GM18873 (cell line): ENCODE measurements around the gene CCDC178.

Source experiments
- ATAC-seq: cut with Tn5 transposase; IDR thresholded peaks from one replicate; pipeline ENCODE4 v1.9.1; 2021; ENCODE audit warnings: mild to moderate bottlenecking, moderate library complexity, moderate number of reproducible peaks; ENCODE audit not compliant: unreplicated experiment, low FRiP score

CCDC178 gene

DNA sequence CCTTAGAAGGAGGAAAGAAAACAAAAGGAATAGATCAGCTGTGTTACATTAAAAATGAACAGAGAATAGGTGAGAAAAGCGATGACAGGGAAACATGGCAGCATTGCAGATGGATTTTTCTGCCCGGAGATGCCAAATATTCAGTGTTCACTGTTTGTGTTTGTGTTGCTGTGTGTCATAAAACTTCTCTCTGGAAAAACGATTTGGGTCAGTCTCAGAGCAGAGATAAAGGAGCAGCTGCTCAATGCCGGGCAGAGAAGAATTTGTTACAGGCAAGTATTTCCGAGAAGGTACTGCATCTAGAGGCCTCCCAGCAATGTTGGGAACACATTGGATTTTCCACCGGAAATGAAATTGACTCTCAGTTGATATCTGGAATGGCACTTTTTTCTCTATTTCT lies 511.3 kb downstream of the CCDC178 start:
- ATAC-seq = no peak

DNA sequence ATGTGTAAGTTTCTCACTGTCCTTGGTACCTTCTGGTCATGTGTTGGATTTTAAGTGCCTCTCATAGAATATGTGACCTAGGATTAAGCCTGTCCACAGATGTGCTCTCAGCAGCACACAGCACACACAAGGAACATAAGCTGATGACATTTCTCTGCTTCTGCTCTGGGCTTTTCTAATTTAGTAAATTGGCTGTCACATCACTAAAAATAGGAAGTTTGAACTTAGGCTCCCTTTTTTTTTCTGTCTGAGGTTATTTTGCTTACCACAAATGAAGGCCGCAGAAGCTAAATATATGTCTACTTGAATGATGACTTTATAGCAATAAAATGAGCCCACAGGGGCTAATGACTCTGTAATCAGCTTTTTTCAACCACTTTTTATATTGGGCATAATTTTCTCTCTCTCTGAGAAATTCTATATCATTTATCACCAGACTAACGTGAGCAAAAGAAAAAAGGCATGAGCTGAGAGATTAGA lies 517.5 kb downstream of the CCDC178 start:
- ATAC-seq = no peak

DNA sequence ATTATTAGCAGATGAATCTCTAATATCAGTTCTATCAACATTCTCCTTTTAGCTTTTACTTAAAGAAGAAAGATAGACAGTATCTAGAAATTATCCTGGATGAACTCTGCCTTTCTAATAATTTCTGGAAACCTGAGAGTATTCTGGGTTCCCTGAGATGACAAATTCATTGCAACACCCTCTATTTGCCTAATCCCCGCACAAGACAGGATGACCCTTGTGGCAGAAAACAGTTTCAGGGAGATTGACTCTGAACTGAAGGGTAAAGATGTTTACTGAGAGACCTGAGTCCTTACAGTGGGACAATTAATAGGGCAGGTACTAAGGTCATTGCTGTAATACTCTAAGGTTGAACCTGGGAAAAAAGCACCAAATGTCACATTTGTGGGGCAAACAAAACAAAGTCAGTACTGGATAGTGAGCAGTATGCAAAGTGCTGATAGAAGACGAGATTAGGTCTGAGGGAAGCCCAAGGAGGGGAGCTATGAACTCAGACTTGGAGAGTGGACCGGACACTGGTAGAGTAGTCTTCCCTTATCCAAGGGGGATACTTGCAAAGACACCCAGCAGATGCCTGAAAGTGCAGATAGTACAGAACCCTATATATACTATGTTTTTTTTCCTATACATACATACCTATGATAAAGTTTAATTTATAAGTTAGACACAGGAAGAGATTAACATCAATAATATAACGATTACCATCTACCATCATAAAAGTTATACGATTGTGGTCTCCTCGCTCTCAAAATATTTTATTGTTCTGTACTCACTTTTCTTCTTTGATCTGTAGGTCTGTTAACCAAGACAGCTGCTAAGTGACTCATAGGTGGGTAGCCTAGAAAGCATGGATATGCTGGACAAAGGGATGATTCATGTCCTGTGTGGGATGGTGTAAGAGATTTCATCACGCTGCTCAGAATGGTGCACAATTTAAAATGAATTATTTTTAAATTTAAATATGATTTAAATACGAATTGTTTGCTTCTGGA lies 519.4 kb downstream of the CCDC178 start:
- ATAC-seq = no peak

DNA sequence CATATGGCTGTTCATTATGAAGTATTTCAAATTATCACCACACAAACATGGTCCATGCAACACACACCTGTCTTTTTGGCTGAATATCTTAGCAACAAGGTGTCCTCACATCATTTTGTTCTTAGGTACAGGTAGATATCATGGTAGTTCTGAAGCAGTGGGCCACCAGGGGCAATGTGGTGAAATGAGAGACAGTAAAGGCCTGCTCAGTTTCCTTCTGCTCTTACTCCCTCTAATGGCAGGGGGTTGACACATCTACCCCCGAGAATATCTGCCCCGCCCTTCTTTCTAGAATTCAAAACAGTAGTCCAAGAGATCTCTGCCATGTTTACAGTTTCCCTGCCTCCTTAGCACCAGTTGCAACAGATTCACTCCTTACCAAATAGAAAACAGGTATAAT lies 520.7 kb downstream of the CCDC178 start:
- ATAC-seq = peak; percentile 96

DNA sequence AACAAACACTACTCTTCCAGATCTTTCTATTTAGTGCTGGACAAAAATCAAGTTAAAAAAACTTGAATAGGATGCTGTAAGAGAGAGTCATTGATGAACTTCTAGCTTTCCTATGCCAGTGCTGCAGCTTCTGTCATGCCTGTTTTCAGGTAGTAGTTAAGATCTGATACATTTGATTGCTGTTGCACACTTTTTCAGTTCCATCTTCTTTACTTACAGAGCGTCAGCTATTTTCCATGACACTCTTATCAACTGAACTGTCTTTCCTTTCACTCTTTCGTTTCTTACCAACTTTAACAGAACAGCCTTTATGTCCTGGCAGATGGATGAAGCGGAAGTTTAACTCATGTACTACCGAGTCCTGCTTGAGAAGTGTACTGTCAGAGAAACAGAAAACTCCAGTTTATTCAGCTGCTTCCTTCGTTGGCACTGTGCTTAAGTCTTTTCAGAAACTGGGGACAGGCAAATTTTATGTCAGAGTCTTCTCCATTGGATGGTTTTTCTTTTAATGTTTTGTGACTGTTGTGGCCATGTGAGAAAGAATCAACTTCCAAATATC lies 521.8 kb downstream of the CCDC178 start:
- ATAC-seq = no peak

DNA sequence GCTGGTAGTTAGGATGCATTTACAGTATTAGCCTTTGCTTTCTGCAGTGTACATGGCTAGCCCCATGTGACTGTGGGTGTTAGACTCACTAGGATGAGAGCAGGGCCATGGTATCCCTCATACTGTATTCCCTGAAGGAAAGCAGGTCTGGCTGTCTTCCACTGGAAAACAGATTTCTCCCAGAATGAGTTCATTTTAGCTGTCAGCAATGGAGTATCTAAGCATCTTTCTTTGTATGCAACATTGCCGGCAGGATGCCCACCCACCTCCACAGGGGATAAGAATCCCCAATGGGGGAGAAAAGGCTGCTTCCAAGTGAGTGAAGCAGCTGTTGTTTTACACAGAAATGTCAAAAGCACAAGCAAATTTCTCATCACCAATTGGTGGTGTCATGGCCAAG lies 525.0 kb downstream of the CCDC178 start:
- no peak for ATAC-seq

DNA sequence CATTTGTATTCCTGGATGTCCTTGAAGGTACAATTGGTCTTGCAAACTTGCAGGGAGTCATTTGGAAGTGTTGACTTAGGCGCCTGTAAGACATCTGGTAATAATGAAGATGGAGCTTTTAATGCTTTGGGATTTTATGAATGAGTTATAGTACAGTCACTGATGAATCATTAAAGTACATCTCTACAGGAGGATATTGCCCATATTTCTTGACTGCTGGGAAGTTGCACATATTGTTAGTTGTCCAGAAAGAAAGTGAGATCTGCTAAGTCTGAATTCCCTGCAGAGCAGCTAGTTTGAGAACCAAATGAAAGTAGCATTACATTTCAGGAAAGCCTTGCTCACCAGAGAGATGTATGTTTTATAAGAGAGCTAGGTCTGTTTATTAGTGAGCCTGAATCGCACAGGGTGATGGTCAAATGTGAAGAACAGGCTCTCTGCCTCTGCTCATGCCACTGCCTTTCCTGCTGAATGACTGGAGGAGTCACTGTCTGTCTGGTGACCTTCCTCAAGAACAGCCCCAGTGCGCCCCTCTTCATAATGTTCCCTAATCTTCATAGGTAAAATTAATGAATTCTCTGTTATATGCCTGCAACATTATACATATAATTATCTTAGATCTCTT lies 528.7 kb downstream of the CCDC178 start:
- ATAC-seq = no peak

DNA sequence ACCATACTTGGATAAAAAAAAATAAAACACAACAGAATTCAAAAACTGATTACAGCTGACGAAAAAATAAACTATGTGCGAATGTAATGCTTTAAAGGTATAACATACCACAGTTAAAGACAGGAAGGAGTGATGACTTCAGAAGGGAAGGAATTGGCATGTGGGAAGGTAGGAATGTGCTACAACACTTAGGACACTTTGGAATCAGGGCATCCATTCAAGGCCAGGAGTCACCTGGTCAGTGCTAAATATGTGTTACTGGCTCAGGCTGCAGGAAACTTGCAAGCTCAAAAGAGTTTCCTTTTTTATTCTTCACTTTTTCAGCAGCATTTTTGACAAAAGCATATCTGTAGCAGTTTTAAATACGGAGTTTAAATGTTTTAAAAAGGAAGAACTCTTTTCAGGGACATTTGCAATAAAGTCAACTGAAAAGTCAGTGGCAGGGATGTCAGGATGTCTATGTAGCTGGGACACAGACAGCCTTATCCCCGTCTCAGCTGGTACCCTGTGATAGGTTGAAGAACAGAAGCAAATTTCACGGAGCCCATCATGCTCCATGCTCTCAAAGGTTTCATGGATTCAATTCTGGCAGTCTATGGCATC lies 529.7 kb downstream of the CCDC178 start:
- no peak for ATAC-seq

DNA sequence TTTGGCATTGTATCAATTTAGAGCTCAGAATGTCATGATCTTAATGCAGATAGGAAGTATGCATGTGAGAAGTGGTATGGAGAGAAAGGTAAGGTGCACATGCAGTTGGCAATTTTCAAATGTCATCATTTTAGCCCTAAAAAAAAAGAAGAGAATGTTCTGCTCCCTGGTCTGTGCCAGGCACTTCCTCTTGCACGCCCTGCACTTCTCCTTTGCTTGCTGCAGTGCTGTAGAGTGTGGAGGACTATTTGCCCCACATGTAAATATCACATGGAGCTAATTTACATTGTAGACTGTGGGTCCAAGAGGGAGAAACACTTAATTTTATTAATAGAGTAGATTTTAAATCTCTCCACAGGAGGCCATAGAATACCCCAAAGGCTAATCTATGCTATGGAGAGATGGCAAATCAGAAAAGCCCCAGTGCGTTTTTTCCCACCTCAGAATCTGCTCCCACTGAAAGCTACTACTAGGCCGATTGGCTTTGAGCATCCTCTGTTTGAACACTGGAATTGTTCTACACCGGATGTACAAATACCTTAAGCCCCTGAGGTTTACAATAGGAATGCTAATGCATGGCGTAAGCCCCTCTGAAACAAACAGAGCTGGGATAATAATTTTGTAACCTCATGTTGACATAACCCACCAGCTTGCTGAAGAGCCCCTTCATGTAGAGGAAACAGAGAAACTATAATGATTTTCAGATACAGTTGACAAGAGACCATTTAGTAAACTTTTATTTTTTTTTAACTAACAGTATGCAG lies 530.5 kb downstream of the CCDC178 start:
- no peak for ATAC-seq

DNA sequence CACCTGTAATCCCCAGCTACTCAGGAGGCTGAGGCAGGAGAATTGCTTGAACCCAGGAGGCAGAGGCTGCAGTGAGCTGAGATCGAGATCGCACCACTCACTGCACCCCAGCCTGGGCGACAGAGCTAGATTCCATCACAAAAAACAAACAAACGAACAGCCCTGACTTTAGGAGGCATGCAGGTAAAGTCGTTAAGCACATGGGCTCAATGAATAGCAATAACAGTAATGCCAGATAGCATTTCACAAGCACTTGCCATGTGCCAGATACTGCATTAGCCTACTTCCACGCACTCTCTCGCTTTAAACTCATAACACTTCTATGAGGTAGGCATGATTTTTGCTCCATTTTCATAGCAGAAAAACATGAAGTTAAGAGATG lies 532.1 kb downstream of the CCDC178 start:
- ATAC-seq = no peak

DNA sequence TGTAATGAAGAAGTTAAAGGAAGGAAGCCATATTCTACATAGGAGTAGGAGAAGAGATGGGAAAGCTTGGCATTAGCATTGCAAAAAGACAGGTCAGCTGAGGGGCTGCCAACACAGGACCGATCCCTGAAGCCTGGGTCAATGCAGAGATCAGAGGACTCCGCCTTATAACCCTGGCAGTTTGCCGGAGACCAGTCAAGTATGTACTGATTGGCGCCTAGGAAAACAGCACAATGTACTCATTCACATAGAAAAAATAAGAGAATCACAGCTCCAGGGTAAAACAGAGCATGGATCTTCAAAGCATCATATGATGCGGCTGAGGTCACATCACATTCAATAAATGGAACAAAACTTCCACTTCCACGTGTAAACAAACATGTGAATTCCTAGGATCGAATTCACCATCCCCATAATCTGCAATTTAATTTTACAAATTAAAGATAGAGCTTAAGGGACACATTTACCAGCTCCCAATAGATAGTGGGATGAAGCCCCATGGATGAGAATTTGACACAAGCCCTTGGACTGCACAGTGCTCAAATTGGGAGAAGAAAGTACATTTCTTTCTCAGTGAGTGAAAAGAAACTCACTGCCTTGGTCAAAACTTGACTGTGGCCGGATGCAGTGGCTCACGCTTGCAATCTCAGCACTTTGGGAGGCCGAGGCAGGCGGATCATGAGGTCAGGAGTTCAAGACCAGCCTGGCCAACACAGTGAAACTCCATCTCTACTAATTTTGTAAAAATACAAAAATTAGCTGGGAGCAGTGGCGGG lies 532.7 kb downstream of the CCDC178 start:
- ATAC-seq = no peak

DNA sequence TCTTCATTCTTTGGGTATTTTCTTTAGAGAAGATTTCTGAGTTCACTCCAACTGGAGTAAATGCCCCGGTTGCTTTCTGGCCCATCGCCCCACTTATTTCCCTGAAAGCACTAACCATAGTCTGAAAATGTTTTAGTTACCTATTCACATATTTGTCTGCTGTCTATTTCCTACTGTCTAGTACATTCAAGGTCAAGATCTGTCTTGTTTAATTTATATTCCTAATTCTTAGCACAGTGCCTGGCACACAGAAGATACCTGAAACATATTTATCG lies 533.3 kb downstream of the CCDC178 start:
- ATAC-seq = no peak

DNA sequence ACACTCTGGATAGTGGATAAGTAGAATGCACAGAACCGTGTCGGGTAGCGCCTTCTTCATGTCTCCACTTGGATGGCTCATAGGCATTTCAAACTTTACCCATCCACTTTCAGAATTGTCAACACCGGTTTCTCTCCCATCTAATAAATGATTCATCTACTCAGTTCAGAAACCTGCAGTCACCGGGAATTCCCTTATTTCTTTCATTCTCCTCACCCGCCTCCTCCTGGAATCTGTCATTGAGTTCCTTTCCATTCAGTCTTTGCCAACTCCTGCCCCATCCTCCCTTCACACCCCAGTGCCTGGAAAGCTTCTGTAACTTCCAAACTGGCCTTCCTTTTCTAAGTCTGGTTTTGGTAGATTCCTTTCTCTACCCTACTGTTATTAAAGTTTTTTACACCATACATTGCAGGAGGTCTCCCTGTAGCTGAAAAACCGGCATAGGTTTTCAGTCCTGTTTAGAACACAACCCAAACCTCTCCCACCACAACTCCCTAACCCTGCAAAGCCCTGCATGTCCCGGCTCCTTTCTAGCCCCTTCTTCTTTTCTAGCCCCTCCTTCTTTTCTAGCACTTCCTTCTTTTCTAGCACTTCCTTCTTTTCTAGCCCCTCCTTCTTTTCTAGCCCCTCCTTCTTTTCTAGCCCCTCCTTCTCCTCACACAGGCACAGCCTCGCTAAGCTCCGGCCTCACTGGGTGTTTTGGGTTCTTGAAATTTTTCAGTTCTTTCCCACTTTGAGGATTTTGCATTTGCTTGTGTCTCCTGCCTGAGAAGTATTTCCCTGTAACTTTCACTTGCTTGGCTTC lies 533.8 kb downstream of the CCDC178 start:
- ATAC-seq = no peak

DNA sequence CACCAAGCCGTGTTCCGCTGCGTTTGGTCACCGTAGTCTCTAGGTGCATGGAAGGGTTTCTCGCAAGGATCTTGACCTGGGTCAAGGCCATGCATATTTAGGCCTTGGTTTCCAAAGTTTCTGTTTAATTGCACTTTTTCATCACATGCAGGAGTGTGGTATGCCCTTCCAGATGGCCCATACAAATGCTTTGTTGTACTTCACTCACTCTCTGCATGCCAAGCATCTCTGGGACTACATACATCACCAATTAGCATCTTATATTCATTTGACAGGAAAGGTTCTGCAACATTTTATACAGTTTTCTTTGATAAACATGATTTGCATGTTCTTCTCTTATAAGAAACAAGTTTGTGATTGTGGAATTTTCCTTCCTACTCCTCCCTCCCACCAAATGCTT lies 534.9 kb downstream of the CCDC178 start:
- ATAC-seq = no peak

DNA sequence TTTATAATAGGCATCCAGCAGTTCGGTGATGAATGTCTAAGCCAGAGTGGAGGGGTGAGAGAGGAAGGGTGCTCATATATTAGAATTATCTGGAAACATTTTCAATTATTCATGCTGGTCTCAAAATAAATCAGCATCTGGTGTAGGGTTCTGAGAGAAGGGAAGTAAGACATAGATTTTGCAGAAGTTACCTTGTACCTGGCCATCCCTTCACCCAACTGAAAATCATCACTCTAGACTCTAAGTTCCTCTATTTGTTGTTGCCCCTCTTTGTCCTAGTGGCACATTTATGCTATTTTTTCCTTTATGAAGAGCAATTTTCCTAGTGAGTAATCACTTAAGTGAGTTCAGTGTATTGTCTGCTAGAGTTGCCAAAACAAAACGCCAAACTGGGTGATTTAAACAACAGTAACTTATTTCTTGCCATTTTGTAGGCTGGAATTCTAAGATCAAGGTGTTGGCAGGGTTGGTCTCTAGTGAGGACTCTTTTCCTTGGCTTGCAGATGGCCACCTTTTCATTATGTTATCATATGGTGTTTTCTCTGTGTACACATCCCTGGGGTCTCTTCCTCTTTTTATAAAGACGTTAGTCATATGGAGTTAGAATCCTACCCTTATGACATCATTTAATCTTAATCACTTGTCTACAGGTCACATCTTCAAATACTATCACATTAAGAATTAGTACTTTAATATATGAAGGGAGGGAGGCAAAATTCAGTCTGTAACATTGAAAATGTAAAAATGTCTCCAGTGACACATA lies 537.8 kb downstream of the CCDC178 start:
- no peak for ATAC-seq

DNA sequence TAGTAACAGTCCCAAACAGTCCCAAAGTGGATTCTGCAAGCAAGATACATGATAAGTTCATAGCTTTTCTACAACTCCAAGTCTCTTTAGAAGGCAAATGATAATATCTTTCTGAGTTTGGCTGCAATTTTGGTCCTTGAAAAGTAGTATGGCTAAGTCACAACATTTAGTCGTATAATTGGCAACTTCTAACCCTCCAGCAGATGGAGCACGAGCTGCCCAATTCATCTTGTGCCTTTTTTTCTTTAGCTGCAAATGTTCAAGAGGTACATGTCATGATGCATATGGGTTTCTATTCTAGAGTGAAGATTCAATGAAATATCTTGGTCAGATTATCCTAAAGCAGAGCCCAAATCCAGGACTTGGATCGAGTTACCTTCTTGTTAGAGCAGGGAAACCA lies 540.7 kb downstream of the CCDC178 start:
- no peak for ATAC-seq

DNA sequence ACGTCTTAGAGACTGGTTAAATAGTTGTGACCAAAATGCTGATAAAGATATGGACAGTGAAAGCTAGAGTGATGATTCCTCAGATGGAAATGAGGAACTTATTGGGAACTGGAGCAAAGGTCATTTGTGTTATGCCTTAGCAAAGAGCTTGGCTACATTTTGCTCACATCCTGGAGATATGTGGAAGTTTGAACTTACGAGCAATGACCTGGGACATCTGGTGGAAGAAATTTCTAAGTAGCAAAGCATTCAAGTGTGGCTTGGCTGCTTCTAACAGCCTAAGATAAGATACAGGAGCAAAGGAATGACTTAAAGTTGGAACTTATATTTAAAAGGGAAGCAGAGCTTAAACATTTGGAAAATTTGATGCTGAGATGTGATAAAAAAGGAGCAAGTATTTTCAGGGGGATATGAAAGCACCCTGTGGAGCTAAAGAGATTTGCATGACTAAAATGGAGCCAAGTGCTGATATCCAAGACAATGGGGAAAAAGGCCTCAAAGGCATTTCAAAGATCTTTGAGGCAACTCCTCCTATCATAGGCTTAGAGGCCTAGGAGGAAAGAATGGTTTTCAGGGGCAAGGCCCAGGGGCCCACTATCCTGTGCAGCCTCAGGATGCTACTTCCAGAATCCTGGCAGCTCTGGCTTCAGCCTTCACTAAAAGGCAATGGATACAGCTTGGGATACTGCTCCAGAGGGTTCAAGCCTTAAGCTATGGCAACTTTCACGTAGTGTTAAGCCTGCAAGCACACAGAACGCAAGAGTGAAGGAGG lies 543.6 kb downstream of the CCDC178 start:
- ATAC-seq = no peak

DNA sequence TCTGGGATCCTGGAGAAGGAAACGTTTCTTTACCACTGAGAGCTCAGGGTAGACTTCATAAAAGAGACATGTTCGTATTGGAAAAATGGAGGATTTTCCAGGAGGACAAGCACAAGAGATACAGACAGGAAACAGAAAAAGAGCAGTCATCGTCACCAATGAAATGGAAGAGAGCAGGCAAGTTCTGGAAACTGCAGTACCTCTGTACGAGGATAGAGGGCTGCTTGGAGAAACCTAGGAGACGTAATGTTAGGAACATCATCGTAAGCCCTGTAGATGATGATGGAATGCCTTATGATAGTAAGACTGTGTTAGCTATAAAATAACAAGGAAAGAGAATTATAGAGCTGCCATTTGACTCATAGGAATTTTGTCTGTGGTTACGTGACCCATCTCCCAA lies 546.6 kb downstream of the CCDC178 start:
- ATAC-seq = no peak
